ACC112 (cell line): ENCODE measurements around the gene SIRPA.

Source experiments
- H2AFZ ChIP-seq: fragments of 200-600 bp; sonication (generic); one replicate; pipeline ENCODE4 v1.6.0; 2017; ENCODE audit warnings: antibody characterized with exemption, low read length; ENCODE audit not compliant: unreplicated experiment
- H3K27ac ChIP-seq: fragments of 200-600 bp; sonication (generic); 2 replicates; pipeline ENCODE4 v1.5.1; 2014; ENCODE audit warnings: low read depth, mild to moderate bottlenecking, antibody characterized with exemption, low read length, moderate library complexity
- H3K27me3 ChIP-seq: fragments of 200-600 bp; sonication (generic); 2 replicates; pipeline ENCODE4 v1.6.1; 2014; ENCODE audit warnings: mild to moderate bottlenecking, antibody characterized with exemption, low read length, moderate library complexity, mixed read lengths; ENCODE audit not compliant: insufficient read depth
- H3K36me3 ChIP-seq: fragments of 200-600 bp; sonication (generic); 2 replicates; pipeline ENCODE4 v1.6.1; 2016; ENCODE audit warnings: mild to moderate bottlenecking, antibody characterized with exemption, low read length, moderate library complexity, mixed read lengths; ENCODE audit not compliant: insufficient read depth
- H3K4me1 ChIP-seq: fragments of 200-600 bp; sonication (generic); one replicate; pipeline ENCODE4 v1.6.1; 2016; ENCODE audit warnings: low read length, mixed read lengths; ENCODE audit not compliant: insufficient read depth, unreplicated experiment, control insufficient read depth
- H3K4me3 ChIP-seq: fragments of 200-600 bp; sonication (generic); 2 replicates; pipeline ENCODE4 v1.5.1; 2014; ENCODE audit warnings: mild to moderate bottlenecking, low read depth, low read length
- H3K79me2 ChIP-seq: fragments of 200-600 bp; sonication (generic); one replicate; pipeline ENCODE4 v1.6.0; 2016; ENCODE audit warnings: low read length; ENCODE audit not compliant: control insufficient read depth, unreplicated experiment, insufficient read depth

The SIRPA gene

DNA sequence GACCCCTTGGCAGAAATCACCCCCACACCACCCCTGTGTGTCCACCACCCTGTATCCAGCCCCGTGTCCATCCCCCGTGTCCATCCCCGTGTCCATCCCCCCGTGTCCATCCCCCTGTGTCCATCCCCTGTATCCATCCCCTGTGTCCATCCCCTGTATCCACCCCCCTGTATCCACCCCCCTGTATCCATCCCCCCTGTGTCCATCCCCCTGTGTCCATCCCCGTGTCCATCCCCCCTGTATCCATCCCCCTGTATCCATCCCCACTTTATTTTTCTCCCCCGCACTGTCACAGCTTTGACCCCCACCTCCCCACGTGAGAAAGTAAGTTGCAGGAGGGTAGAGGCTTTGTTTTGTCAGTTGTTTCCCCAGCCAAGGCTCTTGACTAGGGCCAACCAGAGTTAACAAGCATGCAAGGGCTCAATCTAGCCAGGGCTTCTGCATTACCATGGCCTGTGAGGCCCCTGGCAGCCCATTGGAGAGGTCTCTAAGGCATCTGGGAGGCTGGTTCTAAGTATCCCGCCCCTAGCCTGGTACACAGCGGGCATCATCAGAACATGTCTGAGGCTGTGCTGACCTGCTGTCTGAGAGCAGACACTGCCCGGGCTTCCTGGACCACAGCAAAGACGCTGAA is 18.1 kb upstream of the SIRPA start:
- no peaks in the 10 kb centered on the region for H3K79me2 ChIP-seq
- no peak overlapping the region for H3K27ac ChIP-seq
- H3K36me3 ChIP-seq = no peaks in the 10 kb centered on the region
- H3K4me1 ChIP-seq = no peaks in the 10 kb centered on the region
- no peak overlapping the region for H2AFZ ChIP-seq
- H3K4me3 ChIP-seq = no peak overlapping the region
- peaks cover 23% of the 10 kb centered on the region; the same call in 1 of the 2 replicates for H3K27me3 ChIP-seq

DNA sequence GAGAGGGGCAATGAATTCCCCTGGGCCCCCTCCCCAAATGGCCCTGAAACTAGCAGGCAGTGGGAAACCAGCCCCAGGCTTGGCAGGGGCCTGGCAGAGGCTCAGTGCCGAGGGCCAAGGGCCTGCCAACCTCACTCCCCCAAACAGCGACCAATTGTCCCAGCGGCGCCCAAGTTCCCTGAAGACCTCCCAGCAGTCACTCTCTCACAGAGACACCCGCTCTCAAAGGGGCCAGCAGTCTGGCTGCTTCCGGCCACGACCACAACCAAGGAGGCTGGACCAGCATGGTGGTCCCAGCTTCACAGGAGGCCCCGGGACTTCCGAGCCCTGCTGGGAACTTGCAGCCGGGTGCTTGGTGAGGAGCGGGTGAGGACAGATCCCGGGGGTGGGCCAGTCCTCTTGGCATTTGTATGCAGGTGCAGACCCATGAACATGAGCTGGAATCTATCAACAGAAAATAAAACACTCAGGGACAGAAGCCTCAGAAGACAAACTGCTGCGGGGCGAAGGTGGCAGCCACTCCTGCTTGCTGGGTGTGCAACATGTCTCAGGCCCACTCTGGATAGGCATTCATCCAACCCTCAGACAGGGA is 17.5 kb upstream of the SIRPA start:
- no peak overlapping the region for H2AFZ ChIP-seq
- no peak overlapping the region for H3K27ac ChIP-seq
- H3K4me3 ChIP-seq = no peak overlapping the region
- H3K36me3 ChIP-seq = no peaks in the 10 kb centered on the region
- peaks cover 27% of the 10 kb centered on the region; the same call in 1 of the 2 replicates for H3K27me3 ChIP-seq
- no peaks in the 10 kb centered on the region for H3K4me1 ChIP-seq
- H3K79me2 ChIP-seq = no peaks in the 10 kb centered on the region

DNA sequence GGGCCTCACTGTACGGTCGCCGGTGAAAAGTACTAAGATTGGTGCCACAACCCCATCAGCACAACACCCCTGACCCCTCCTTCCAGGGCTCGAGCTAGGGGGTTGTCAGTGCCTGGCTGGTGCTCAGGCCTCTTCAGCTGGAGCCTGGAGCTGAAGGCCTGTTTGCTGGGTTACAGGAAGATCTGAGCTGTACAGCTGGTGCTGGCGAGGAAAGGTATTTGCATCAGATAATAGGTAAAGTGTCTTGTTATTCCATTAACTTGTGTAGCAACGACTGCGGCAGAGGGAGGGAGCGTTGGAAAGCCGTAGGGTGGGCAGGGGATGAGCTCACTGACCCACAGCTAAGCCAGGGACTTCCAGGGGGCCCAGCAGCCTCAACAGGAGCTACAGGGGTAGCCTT is 15.8 kb upstream of the SIRPA start:
- H3K4me3 ChIP-seq = no peak overlapping the region
- H3K36me3 ChIP-seq = no peaks in the 10 kb centered on the region
- no peaks in the 10 kb centered on the region for H3K79me2 ChIP-seq
- peaks cover 27% of the 10 kb centered on the region; the same call in 1 of the 2 replicates for H3K27me3 ChIP-seq
- no peak overlapping the region for H2AFZ ChIP-seq
- H3K4me1 ChIP-seq = no peaks in the 10 kb centered on the region
- H3K27ac ChIP-seq = no peak overlapping the region

DNA sequence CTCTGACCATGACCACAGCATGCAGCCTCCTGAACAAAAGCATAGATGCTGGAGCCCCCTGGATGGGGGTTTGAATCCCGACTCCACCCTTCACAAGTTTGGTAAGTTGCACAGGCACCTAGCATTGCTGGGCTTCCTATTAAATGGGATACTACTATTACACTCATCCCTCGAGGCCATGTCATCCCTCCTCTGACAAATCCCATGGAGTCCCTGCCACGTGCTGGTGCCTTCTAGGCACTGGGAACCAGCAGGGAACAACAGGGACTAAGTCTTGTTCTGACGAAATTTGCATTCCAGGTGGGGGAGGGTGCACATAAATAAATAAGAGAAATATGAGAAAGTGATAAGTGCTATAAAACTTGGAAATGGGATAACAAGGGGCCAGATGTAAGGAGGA is 15.3 kb upstream of the SIRPA start:
- H2AFZ ChIP-seq = no peak overlapping the region
- no peak overlapping the region for H3K27ac ChIP-seq
- H3K4me1 ChIP-seq = no peaks in the 10 kb centered on the region
- peaks cover 30% of the 10 kb centered on the region; the same call in 1 of the 2 replicates for H3K27me3 ChIP-seq
- no peaks in the 10 kb centered on the region for H3K79me2 ChIP-seq
- H3K4me3 ChIP-seq = no peak overlapping the region
- H3K36me3 ChIP-seq = no peaks in the 10 kb centered on the region

- Histone ChIP-seq H3K27me3 (peaks cover 30% of the 10 kb centered on the region; the same call in 1 of the 2 replicates), H3K27ac (no peak overlapping the region), H3K4me3 (no peak overlapping the region), H3K4me1 (no peaks in the 10 kb centered on the region), H3K79me2 (no peaks in the 10 kb centered on the region), H3K36me3 (no peaks in the 10 kb centered on the region), H2AFZ (no peak overlapping the region)
Observed at GRCh38 chr20:1880529-1881239, 14.5 kb upstream of the SIRPA start.

DNA sequence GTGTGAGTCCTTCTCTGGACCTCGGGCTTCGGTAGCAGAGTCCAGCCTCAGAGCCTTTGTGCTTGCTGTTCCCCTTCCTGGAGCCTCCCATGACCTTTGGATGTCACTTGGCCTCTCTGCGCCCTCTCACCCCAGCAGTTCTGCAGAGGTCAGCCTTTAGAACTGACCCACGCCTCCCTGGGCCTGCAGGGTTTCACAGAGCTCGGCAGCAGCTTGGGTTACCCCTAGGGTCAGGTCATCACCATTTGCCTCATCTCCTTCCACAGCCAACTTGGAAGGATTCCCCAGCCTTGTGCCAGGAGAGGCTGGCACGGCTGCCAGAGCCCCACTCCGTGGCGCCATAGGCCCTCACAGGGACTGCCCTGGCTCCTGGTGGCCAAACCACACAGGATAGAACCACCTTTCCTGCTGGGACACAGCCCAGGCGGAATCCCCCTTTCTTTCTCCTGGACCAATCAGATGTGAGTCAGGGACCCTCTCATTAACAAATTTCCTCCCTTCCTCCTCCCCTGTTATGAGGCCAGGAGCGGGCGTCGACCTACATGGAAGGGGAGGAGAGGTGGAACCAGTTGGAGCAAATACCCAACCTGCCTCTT is 13.9 kb upstream of the SIRPA start:
- no peaks in the 10 kb centered on the region for H3K79me2 ChIP-seq
- H3K4me1 ChIP-seq = no peaks in the 10 kb centered on the region

GRCh38 chr20:1882026-1882425 is 13.2 kb upstream of the SIRPA start:
- Histone ChIP-seq H3K27ac (no peak overlapping the region), H3K27me3 (peaks cover 30% of the 10 kb centered on the region; the same call in 1 of the 2 replicates), H3K79me2 (no peaks in the 10 kb centered on the region), H3K4me1 (no peaks in the 10 kb centered on the region), H2AFZ (no peak overlapping the region), H3K36me3 (no peaks in the 10 kb centered on the region), H3K4me3 (no peak overlapping the region)

More for the DNA sequence above, 13.9 kb upstream of the SIRPA start:
- H3K27ac ChIP-seq = no peak overlapping the region
- H3K27me3 ChIP-seq = peaks cover 30% of the 10 kb centered on the region; the same call in 1 of the 2 replicates
- H3K36me3 ChIP-seq = no peaks in the 10 kb centered on the region
- no peak overlapping the region for H2AFZ ChIP-seq
- no peak overlapping the region for H3K4me3 ChIP-seq

GRCh38 chr20:1883986-1884385 is 11.2 kb upstream of the SIRPA start:
- Histone ChIP-seq H3K36me3 (no peaks in the 10 kb centered on the region), H2AFZ (no peak overlapping the region), H3K27ac (no peak overlapping the region), H3K4me1 (no peaks in the 10 kb centered on the region), H3K4me3 (no peak overlapping the region), H3K27me3 (peaks cover 30% of the 10 kb centered on the region; the same call in 1 of the 2 replicates), H3K79me2 (no peaks in the 10 kb centered on the region)

GRCh38 chr20:1885254-1885653 is 10.0 kb upstream of the SIRPA start:
- no peaks in the 10 kb centered on the region for H3K79me2 ChIP-seq
- H3K4me1 ChIP-seq = peaks cover 4% of the 10 kb centered on the region
- no peaks in the 10 kb centered on the region for H3K36me3 ChIP-seq
- H2AFZ ChIP-seq = no peak overlapping the region
- no peak overlapping the region for H3K4me3 ChIP-seq
- H3K27ac ChIP-seq = no peak overlapping the region
- peaks cover 25% of the 10 kb centered on the region; the same call in 1 of the 2 replicates for H3K27me3 ChIP-seq

GRCh38 chr20:1885940-1886693 is 9.1 kb upstream of the SIRPA start:
- no peak overlapping the region for H2AFZ ChIP-seq
- peaks cover 4% of the 10 kb centered on the region for H3K4me1 ChIP-seq
- no peaks in the 10 kb centered on the region for H3K36me3 ChIP-seq
- no peak overlapping the region for H3K27ac ChIP-seq
- H3K27me3 ChIP-seq = peaks cover 17% of the 10 kb centered on the region; the same call in 1 of the 2 replicates
- no peaks in the 10 kb centered on the region for H3K79me2 ChIP-seq
- H3K4me3 ChIP-seq = no peak overlapping the region
